K562 (cell line): Measurements from ENCODE around the gene GMDS. TPM values are rescaled to one million over a fixed set of nuclear protein-coding genes. Genes with fewer than 3 reads are reported as not detected.

Experiments used
- ATAC-seq: fragments of 200-7000 bp; cut with Tn5 transposase; 3 replicates; pipeline ENCODE4 v1.9.1; 2020; ENCODE audit warnings: moderate library complexity
- BruUV-seq: library from RNA; stranded (reverse); fragments of 400-500 nt; replicated peaks from 2 replicates; lab custom pipeline; 2021; lab: Mats Ljungman, UMichigan
- CTCF ChIA-PET: fragments of 300-600 bp; formaldehyde crosslinking; extraction: SDS; loops from one replicate; lab custom pipeline; 2021; ENCODE audit warnings: low intra/inter-chr PET ratio; lab: Yijun Ruan, JAX
- POLR2A ChIA-PET: fragments of 300-600, 350-650 bp; sonication (Branson Sonifier 250); formaldehyde crosslinking; extraction: SDS; loops from one replicate; lab custom pipeline; 2021; ENCODE audit warnings: antibody characterized with exemption, inconsistent platforms; lab: Yijun Ruan, JAX
- DNase-seq, 4 experiments: peaks; one replicate each; pipeline versions ENCODE4 v3.0.0 to v3.0.0-alpha.2; 2011 to 2018; ENCODE audit warnings: low spot score in 3 of 4, mixed read lengths in 3 of 4; ENCODE audit errors: extremely low read depth in 1 of 4
- FAIRE-seq: peaks from 2 replicates; lab custom pipeline; 2011; peaks lifted over from hg19 to GRCh38; lab: Jason Lieb, UNC
- H2AFZ ChIP-seq: 2 replicates; pipeline ENCODE4 v1.6.0; 2011; ENCODE audit warnings: low read depth, low read length, control low read depth, inconsistent platforms
- H3K27ac ChIP-seq: fragments of 200-600 bp; 3 replicates; pipeline ENCODE4 v1.8.0; 2011; ENCODE audit warnings: low read depth, mild to moderate bottlenecking, control low read depth, inconsistent platforms, low read length, moderate library complexity, mixed read lengths; ENCODE audit errors: extremely low read depth
- H3K27me3 ChIP-seq, 2 experiments: fragments of 300-600 bp in 1 of 2; 2 replicates in 1 of 2; 3 replicates in 1 of 2; pipeline versions ENCODE4 v1.6.0 to v1.8.0; 2011; ENCODE audit warnings: inconsistent platforms in 2 of 2, low read length in 2 of 2, mild to moderate bottlenecking in 1 of 2, mixed read lengths in 1 of 2, moderate library complexity in 1 of 2; ENCODE audit not compliant: control insufficient read depth in 2 of 2, insufficient read depth in 2 of 2
- H3K36me3 ChIP-seq: fragments of 300-600 bp; 3 replicates; pipeline ENCODE4 v1.8.0; 2011; ENCODE audit warnings: mild to moderate bottlenecking, low read length, inconsistent platforms; ENCODE audit not compliant: control insufficient read depth, insufficient read depth
- H3K4me1 ChIP-seq, 2 experiments: fragments of 200-600 bp in 1 of 2; replicated peaks in 1 of 2; 2 replicates in 1 of 2; 3 replicates in 1 of 2; pipeline versions ENCODE4 v1.5.1 to v1.8.0; 2011; ENCODE audit warnings: inconsistent platforms in 2 of 2, low read length in 2 of 2, mild to moderate bottlenecking in 1 of 2, mixed read lengths in 1 of 2, moderate library complexity in 1 of 2; ENCODE audit not compliant: control insufficient read depth in 2 of 2, insufficient read depth in 2 of 2
- H3K4me2 ChIP-seq: 2 replicates; pipeline ENCODE4 v1.6.1; 2011; ENCODE audit warnings: low read length, control low read depth, inconsistent platforms, mixed read lengths; ENCODE audit not compliant: insufficient read depth
- H3K4me3 ChIP-seq: fragments of 200-600 bp; sonication (generic), shearing (Covaris generic); 2 replicates; pipeline ENCODE4 v1.5.1; 2016; ENCODE audit warnings: control low read depth, inconsistent platforms
- H3K79me2 ChIP-seq: fragments of 200-600 bp; 3 replicates; pipeline ENCODE4 v1.8.0; 2011; ENCODE audit warnings: low read length, inconsistent platforms; ENCODE audit not compliant: control insufficient read depth, insufficient read depth
- H3K9ac ChIP-seq, 2 experiments: 2 replicates each; pipeline versions ENCODE4 v1.6.0 to v1.6.1; 2011; ENCODE audit warnings: low read depth in 2 of 2, low read length in 2 of 2, control low read depth in 1 of 2, inconsistent platforms in 1 of 2, mild to moderate bottlenecking in 1 of 2, mixed read lengths in 1 of 2; ENCODE audit not compliant: insufficient read depth in 1 of 2
- H3K9me1 ChIP-seq: one replicate; pipeline ENCODE4 v1.6.0; 2011; ENCODE audit warnings: inconsistent platforms, mild to moderate bottlenecking, low read length, moderate library complexity; ENCODE audit not compliant: control insufficient read depth, insufficient read depth
- H3K9me3 ChIP-seq: replicated peaks from 2 replicates; pipeline ENCODE4 v1.5.1; 2011; ENCODE audit warnings: low read depth, low read length, inconsistent platforms; ENCODE audit not compliant: control insufficient read depth, insufficient read depth
- H4K20me1 ChIP-seq: replicated peaks from 2 replicates; pipeline ENCODE4 v1.6.1; 2011; ENCODE audit warnings: low read length, inconsistent platforms, mixed read lengths; ENCODE audit not compliant: control insufficient read depth, insufficient read depth
- C11orf30 ChIP-seq: fragments of 450-650 bp; IDR thresholded peaks from 2 replicates; pipeline ENCODE4 v1.6.1; 2016; ENCODE audit warnings: low read depth, mild to moderate bottlenecking
- FIP1L1 ChIP-seq: fragments of 200-400 bp; formaldehyde crosslinking; IDR thresholded peaks from 2 replicates; pipeline ENCODE4 v1.6.1; 2018; ENCODE audit warnings: mild to moderate bottlenecking, low read depth, low read length; ENCODE audit not compliant: poor library complexity, severe bottlenecking
- MAFF ChIP-seq: IDR thresholded peaks from 2 replicates; pipeline ENCODE4 v1.6.1; 2012; ENCODE audit warnings: low read length, improper control_type of control experiment
- MAFG ChIP-seq: fragments of 450-650 bp; conservative IDR thresholded peaks from 2 replicates; pipeline ENCODE4 v1.6.1; 2016; ENCODE audit warnings: missing genetic modification characterization, missing compliant biosample characterization
- MAFK ChIP-seq: IDR thresholded peaks from 2 replicates; pipeline ENCODE4 v1.6.1; 2011; ENCODE audit warnings: low read length, improper control_type of control experiment
- NFE2L1 ChIP-seq: fragments of 450-650 bp; IDR thresholded peaks from 2 replicates; pipeline ENCODE4 v1.6.1; 2016; ENCODE audit warnings: missing genetic modification characterization, low read depth, mild to moderate bottlenecking, missing compliant biosample characterization, moderate library complexity, borderline replicate concordance
- PBX2 ChIP-seq, 2 experiments: IDR thresholded peaks in 1 of 2; conservative IDR thresholded peaks in 1 of 2; 2 replicates each; pipeline ENCODE4 v1.6.1; 2016; ENCODE audit warnings: low read depth in 2 of 2, mild to moderate bottlenecking in 1 of 2, missing compliant biosample characterization in 1 of 2, missing genetic modification characterization in 1 of 2, moderate library complexity in 1 of 2
- STAT5B ChIP-seq: fragments of 250-450 bp; sonication (Bioruptor Pico); IDR thresholded peaks from 2 replicates; pipeline ENCODE4 v1.8.0; 2021; ENCODE audit warnings: mild to moderate bottlenecking, inconsistent platforms
- ZNF316 ChIP-seq: fragments of 450-650 bp; IDR thresholded peaks from 2 replicates; pipeline ENCODE4 v1.6.1; 2016
- WGBS: fragments of 100-300 bp; shearing (Covaris generic); methylation state at CpG from one replicate; pipeline ENCODE4 v1.1.6; 2016; ENCODE audit warnings: low coverage, mixed read lengths; ENCODE audit not compliant: insufficient coverage; ENCODE audit errors: missing lambda C conversion rate; 5-methylcytosine and 5-hydroxymethylcytosine counted together
- in situ Hi-C: fragments of 300-500 bp; cut with MboI; formaldehyde crosslinking; loops from 4 replicates; pipeline ENCODE4 v1.15.0; 2018; ENCODE audit warnings: inconsistent platforms, mixed read lengths
- intact Hi-C: fragments of 100-400 bp; cut with micrococcal nuclease; formaldehyde crosslinking; loops from 2 replicates; pipeline ENCODE4 v1.14.2; 2022
- polyA plus RNA-seq, 8 experiments: library from polyadenylated mRNA; depleted of rRNA in 4 of 8; stranded (reverse) in 5 of 8; unstranded in 3 of 8; fragments of >200 nt; fragmentation: Nextera tagmentation in 2 of 8; fragmentation: Illumina TruSeq in 1 of 8; extraction: Ambion mirVana in 2 of 8; extraction: Trizol in 1 of 8; gene quantifications; 2 replicates each; pipeline versions ENCODE4 v1.2.1 to v1.2.3, GENCODE V29; 2011 to 2014; ENCODE audit warnings: inconsistent platforms in 1 of 8, missing spikeins in 1 of 8
- total RNA-seq, 7 experiments: library from RNA; depleted of rRNA in 6 of 7; stranded (reverse); fragments of >200 nt in 6 of 7; fragmentation: Illumina TruSeq in 2 of 7; extraction: Trizol in 2 of 7; gene quantifications; 2 replicates each; pipeline versions ENCODE4 v1.2.1 to v1.2.3, GENCODE V29; 2011 to 2021; ENCODE audit warnings: low replicate concordance in 1 of 7

The GMDS gene
- total and polyA plus RNA-seq, 9 of the 15 experiments (the other 6 are each of a cell fraction or from before 2014, with no cell fraction given), result 0.48 to 31.8 (median 13.4) TPM

- in situ Hi-C loops, result no loop called here
- FAIRE-seq, result no peak
- Histone ChIP-seq H3K9me1 (no peaks in the 10 kb centered on the region), H3K79me2 (no peaks in the 10 kb centered on the region), H3K36me3 (no peaks in the 10 kb centered on the region), H3K4me1 (no peaks in the 10 kb centered on the region), H3K4me2 (no peak overlapping the region), H3K27me3 (no peaks in the 10 kb centered on the region), H3K27ac (no peak overlapping the region), H2AFZ (no peak overlapping the region), H3K9ac (no peak overlapping the region), H4K20me1 (no peaks in the 10 kb centered on the region), H3K9me3 (no peaks in the 10 kb centered on the region), H3K4me3 (no peak overlapping the region)
- TF ChIP-seq STAT5B (no peak), C11orf30 (peak; percentile 74), MAFF (peak; percentile 42; the same call in 1 of the 2 replicates), MAFG (peak; percentile 35; the same call in 1 of the 2 replicates), MAFK (peak; percentile 28; the same call in 1 of the 2 replicates), ZNF316 (peak; percentile 89), NFE2L1 (tag) (no peak), PBX2 (CRISPR knock-in tag; IDR thresholded peaks at IDR 0.05; ENCODE audit: low read depth) (no peak), PBX2 (tag; conservative IDR thresholded peaks at IDR 0.05; ENCODE audit: low read depth) (no peak), FIP1L1 (no peak)
- ChIA-PET CTCF (interaction anchor here (0.7 kb wide), 1 partner anchor 23 kb away, joined by 9 read pairs; no protein-coding TSS in a partner anchor), POLR2A (no interaction called here)
- BruUV-seq, result no TSS peak
- 11% methylated on average over 3 of the region's 3 CpGs for WGBS
- no peak for ATAC-seq
- intact Hi-C loops, result no loop called here
- no peak for DNase-seq
Observed at GRCh38 chr6:2266031-2266795, 20.8 kb upstream of the GMDS start.
